ENCODE data around the gene IQCF2. TPM values are rescaled to one million over a fixed set of nuclear protein-coding genes. Genes with fewer than 3 reads are reported as not detected.
"Not testable (repeated sequence)": the region's sequence is repeated elsewhere in the genome, so short reads cannot be mapped to it uniquely, and the experiment has no call there.

Gene IQCF2
- total RNA-seq, 2 experiments from 2014 or later, result not detected

DNA sequence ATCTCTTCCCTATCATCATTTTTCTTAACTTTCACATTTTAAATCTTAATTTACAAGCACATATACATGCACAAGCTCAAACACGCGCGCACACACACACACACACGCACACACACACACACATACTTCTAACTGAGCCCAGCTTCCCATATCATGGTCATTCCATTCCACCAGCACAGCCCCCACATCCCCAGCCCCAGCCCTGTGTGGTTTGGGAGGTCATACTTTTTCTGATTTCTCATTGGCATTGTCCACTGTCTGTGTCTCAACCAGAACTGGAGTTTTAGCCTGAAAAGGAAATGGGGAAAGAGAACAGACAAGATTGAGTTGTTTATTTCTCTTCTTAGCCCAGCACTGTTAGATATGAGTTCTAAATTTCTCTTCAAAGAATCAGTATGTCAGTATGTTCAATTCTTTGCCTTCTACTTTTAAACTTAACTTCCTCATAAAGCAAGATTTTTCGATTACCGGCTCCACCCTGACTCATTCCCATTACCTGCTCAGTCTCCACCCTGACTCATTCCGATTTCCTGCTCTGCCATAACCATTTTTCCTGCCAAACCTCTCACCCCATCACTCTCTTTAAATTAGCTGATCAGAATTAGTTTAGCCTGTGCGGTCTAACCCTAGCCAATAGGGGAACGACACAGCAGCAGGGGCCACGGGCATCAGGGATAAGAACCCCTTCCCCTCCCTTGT lies 35.3 kb downstream of the IQCF2 start:
- no peak overlapping the region for H3K4me3 Mint-ChIP-seq
- H3K4me1 Mint-ChIP-seq, result peaks cover 8% of the 10 kb centered on the region
- no peak for DNase-seq
- peaks cover 32% of the 10 kb centered on the region for H3K27me3 Mint-ChIP-seq
- H3K9me3 Mint-ChIP-seq, result no peaks in the 10 kb centered on the region
- no peak overlapping the region for H3K27ac Mint-ChIP-seq
- no peaks in the 10 kb centered on the region for H3K36me3 Mint-ChIP-seq

DNA sequence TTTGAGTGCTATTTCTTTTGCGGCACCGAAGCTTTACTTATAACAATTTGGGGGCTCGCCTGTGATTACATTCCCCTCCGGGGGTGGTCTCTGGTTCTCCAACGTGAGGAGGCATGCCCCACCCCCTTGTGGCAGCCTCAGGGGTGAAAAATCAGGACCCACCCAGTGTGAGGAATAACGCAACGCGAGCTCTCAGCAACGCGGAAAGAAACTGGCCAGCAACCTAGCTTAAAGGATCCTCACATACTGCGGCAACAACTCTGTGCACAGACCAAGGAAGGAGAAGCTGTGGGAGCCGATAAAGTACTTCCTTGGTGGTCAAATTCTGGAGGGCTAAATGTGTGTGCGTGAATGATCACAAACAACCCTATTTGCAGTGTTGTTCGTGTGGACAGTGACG lies 36.0 kb downstream of the IQCF2 start:
- no peak for DNase-seq

DNA sequence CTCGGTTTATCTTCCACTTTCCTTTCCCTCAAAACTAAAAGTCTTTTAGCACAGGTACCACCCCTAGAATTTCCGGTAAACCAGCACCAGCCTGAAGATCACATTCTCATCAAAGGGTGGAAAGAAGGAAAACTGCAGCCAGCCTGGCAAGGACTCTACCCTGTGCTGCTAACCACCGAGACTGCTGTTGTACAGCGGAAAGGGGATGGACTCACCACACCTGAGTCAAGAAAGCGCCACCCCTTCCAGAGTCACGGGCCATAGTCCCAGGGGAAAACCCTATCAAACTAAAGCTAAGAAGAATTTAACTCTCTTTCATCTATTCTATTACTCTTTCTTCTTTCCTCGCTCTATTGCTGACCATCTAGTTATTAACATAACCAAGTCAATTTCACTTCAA lies 38.6 kb downstream of the IQCF2 start:
- not testable (repeated sequence) for H3K27ac Mint-ChIP-seq, H3K4me1 Mint-ChIP-seq, DNase-seq, H3K36me3 Mint-ChIP-seq, H3K9me3 Mint-ChIP-seq, H3K4me3 Mint-ChIP-seq
- peaks cover 38% of the 10 kb centered on the region for H3K27me3 Mint-ChIP-seq

More for the DNA sequence above, 36.0 kb downstream of the IQCF2 start:
- Mint-ChIP-seq H3K4me1 (peaks cover 7% of the 10 kb centered on the region), H3K4me3 (no peak overlapping the region), H3K36me3 (no peaks in the 10 kb centered on the region), H3K9me3 (no peaks in the 10 kb centered on the region), H3K27ac (no peak overlapping the region), H3K27me3 (peaks cover 36% of the 10 kb centered on the region)

DNA sequence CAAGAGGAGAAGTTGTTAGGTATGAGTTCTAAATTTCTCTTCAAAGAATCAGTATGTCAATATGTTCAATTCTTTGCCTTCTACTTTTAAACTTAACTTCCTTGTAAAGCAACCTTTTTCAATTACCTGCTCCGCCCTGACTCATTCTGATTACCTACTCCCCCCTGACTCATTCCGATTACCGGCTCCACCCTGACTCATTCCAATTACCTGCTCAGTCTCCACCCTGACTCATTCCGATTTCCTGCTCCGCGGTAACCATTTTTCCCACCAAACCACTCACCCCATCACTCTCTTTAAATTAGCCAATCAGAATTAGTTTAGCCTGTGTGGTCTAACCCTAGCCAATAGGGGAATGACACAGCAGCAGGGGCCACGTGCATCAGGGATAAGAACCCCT lies 40.9 kb downstream of the IQCF2 start:
- not testable (repeated sequence) for H3K27ac Mint-ChIP-seq, H3K4me3 Mint-ChIP-seq, DNase-seq

DNA sequence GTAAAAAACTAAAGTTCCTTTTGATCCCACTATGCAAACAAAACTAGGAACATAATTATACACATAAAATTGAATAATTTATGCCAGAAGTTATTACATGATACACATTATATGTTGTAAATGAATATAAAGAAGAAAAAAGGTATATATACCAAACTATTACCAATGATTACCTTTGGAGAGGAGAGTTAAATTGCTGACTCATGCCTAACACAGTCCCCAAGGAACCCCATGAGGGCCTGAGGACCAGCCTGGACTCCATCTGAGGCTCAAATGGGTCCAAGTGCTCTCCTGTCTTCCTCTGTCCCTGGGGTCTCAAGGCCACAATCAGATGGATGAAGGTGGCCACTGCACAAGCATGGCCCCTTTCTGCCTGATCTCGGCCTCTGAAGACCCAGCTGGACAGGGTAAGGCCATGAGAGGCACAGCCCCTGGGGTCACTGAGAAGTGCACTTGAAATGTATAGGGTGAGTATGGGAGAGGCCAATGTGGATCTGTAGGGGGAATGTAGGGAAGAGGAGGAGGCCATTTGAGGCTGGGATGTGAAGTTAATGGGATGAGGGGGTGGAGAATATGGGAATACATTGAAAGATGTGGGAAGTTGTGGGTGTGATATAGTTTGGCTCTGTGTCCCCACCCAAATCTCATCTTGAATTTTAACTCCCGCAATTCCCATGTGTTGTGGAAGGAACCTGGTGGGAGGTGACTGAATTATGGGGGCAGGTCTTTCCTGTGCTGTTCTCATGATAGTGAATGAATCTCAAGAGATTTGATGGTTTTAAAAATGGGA lies 42.8 kb downstream of the IQCF2 start:
- Mint-ChIP-seq H3K4me1 (peaks cover 7% of the 10 kb centered on the region), H3K27ac (no peak overlapping the region), H3K9me3 (peaks cover 18% of the 10 kb centered on the region), H3K4me3 (no peak overlapping the region), H3K27me3 (peaks cover 21% of the 10 kb centered on the region), H3K36me3 (peaks cover 3% of the 10 kb centered on the region)
- no peak for DNase-seq

More for the DNA sequence above, 40.9 kb downstream of the IQCF2 start:
- H3K4me1 Mint-ChIP-seq, H3K36me3 Mint-ChIP-seq, H3K9me3 Mint-ChIP-seq: not testable (repeated sequence)
- H3K27me3 Mint-ChIP-seq, result peaks cover 25% of the 10 kb centered on the region

DNA sequence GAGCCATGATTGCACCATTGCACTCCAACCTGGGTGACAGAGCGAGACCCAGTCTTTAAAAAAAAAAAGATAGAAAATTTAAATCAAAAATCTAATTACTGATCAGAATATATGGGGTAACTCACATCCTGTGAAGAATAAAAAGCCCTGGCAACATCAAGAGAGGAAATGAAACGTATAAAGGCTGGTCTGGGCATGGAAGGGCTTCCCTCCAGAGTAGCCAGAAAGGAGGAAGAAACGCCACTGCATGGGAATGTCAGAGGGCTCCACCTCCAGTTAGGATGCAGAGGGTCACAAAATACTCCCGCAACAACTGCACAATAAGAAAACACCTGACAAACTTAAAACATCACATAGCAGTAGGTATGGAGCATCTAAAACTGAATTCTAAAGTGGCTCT lies 46.6 kb downstream of the IQCF2 start:
- Mint-ChIP-seq H3K4me3 (no peak overlapping the region), H3K9me3 (peaks cover 19% of the 10 kb centered on the region), H3K36me3 (peaks cover 3% of the 10 kb centered on the region), H3K4me1 (no peaks in the 10 kb centered on the region), H3K27me3 (peaks cover 8% of the 10 kb centered on the region), H3K27ac (no peak overlapping the region)
- no peak for DNase-seq

Other genes with a start within 250 kb of the IQCF2 start
- 10 to 100 TPM; 37.1 to 39.5 TPM for gene TEX264, start 190.4 kb upstream of the IQCF2 start, total RNA-seq
- under 1 TPM; 0.37 to 0.46 TPM for gene GRM2, start 154.5 kb upstream of the IQCF2 start, total RNA-seq
- gene IQCF6, start 82.4 kb upstream of the IQCF2 start, total RNA-seq, result not detected
- not detected for gene IQCF5, start 14.0 kb downstream of the IQCF2 start, total RNA-seq
- not detected for gene IQCF1, start 41.7 kb downstream of the IQCF2 start, total RNA-seq
- gene RRP9, start 80.3 kb downstream of the IQCF2 start, total RNA-seq, result 10 to 100 TPM; 74.0 to 83.0 TPM
- gene PARP3, start 80.7 kb downstream of the IQCF2 start, total RNA-seq, result 10 to 100 TPM; 13.9 to 15.6 TPM
- not detected for gene GPR62, start 93.8 kb downstream of the IQCF2 start, total RNA-seq
- 1 to 10 TPM; 4.5 to 5.6 TPM for gene PCBP4, start 105.8 kb downstream of the IQCF2 start, total RNA-seq
- gene ABHD14B, start 112.4 kb downstream of the IQCF2 start, total RNA-seq, result 10 to 100 TPM; 58.7 to 59.6 TPM
- 10 to 100 TPM; 10.2 to 12.9 TPM for gene ABHD14A, start 113.4 kb downstream of the IQCF2 start, total RNA-seq
- 10 to 100 TPM; 74.7 to 75.5 TPM for gene ACY1, start 121.9 kb downstream of the IQCF2 start, total RNA-seq
- 1,000 to 10,000 TPM; 1,575 to 1,589 TPM for gene RPL29, start 134.3 kb downstream of the IQCF2 start, total RNA-seq
- gene DUSP7, start 195.0 kb downstream of the IQCF2 start, total RNA-seq, result 10 to 100 TPM; 21.7 to 22.0 TPM

Data from activated naive CD8-positive, alpha-beta T cell treated with anti-CD3 and anti-CD28 coated beads for 36 hours (primary cell).